ENCODE results near the gene ADGRL1.
"Not testable (repeated sequence)": the region's sequence is repeated elsewhere in the genome, so short reads cannot be mapped to it uniquely, and the experiment has no call there.

ADGRL1 gene

DNA sequence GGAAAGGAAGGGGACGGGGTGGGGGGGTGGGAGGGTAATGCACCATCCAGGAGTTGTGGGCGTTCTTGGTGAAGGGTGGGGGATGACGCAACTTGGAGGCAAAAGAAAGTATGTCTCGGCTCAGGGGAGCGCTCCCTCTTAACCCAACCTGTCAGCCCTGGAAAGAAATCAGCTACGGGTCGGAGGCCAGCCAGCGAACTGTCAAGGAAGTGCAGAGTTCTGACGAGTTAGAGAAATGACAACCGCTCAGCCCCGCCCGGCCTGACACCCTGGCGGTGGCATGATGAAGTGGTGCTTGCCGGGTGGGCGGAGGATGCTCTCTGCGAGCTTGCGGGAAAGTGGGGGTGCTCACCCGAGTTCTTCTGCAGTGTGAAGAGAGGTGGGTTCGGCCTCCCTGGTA lies 15.4 kb upstream of the ADGRL1 start:
- not testable (repeated sequence) for H3K27ac ChIP-seq (ENCODE audit: low read length); H3K4me1 ChIP-seq (ENCODE audit: insufficient read depth, low read length); H3K79me2 ChIP-seq (ENCODE audit: insufficient read depth, low read length); H3K27me3 ChIP-seq (ENCODE audit: insufficient read depth, low read length, poor library complexity); H4K20me1 ChIP-seq (ENCODE audit: insufficient read depth, low read length); H2AFZ ChIP-seq (ENCODE audit: low read depth, low read length); H3K9me3 ChIP-seq (ENCODE audit: insufficient read depth, low read length, severe bottlenecking); H3K4me3 ChIP-seq (ENCODE audit: low read depth in 1 of 2, low read length in 2 of 2); H3K9ac ChIP-seq (ENCODE audit: low read depth, low read length); H3K36me3 ChIP-seq (ENCODE audit: insufficient read depth, low read length)
- TF ChIP-seq, protein P1, sequence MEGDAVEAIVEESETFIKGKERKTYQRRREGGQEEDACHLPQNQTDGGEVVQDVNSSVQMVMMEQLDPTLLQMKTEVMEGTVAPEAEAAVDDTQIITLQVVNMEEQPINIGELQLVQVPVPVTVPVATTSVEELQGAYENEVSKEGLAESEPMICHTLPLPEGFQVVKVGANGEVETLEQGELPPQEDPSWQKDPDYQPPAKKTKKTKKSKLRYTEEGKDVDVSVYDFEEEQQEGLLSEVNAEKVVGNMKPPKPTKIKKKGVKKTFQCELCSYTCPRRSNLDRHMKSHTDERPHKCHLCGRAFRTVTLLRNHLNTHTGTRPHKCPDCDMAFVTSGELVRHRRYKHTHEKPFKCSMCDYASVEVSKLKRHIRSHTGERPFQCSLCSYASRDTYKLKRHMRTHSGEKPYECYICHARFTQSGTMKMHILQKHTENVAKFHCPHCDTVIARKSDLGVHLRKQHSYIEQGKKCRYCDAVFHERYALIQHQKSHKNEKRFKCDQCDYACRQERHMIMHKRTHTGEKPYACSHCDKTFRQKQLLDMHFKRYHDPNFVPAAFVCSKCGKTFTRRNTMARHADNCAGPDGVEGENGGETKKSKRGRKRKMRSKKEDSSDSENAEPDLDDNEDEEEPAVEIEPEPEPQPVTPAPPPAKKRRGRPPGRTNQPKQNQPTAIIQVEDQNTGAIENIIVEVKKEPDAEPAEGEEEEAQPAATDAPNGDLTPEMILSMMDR (IDR thresholded peaks at IDR 0.05; ENCODE audit: borderline replicate concordance, extremely low read depth, low read length, poor library complexity, severe bottlenecking): peak; percentile 40
- ATAC-seq (ENCODE audit: insufficient read depth, low read depth): peak; percentile 75
- DNase-seq: peak; percentile 60
- H3K4me2 ChIP-seq (ENCODE audit: insufficient read depth, low read length): peak overlapping the region; percentile 36; the same call in 1 of the 2 replicates

DNA sequence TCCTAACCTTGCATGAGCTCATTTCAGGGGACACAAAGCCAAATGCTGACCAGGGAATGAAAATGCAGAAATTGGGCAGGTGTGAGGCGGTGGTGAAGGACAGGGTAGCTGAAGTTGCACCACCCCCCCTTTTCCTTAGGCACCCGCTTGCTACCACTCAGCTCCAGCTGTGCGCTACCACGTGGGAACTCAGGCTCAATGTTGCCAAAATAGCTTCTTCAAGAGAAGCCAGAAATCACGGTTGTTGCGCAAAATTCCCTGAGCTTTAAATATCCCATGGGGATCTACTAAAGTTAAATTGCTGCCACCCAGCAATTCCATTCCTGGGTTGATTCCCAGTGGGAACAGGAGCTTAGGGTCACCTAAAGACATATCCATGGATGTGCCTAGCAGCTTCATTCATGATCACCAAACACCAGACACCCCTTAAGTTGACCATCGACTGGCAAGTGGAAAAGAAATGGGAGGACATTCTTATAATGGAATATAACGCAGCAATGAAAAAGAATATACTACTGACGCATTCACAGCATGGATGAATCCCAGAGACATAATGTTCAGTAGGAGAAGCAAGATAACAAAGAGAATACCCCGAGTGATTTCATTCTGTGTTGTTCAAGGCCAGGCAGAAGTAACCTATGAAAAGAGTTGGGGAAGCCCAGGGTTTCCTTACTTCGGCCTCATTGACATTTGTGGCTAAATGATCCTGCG lies 12.8 kb upstream of the ADGRL1 start:
- H3K27me3 ChIP-seq (ENCODE audit: insufficient read depth, low read length, poor library complexity): no peaks in the 10 kb centered on the region
- DNase-seq (no peak), ATAC-seq (ENCODE audit: insufficient read depth, low read depth) (no peak)
- H3K36me3 ChIP-seq (ENCODE audit: insufficient read depth, low read length): no peaks in the 10 kb centered on the region
- H3K4me2 ChIP-seq (ENCODE audit: insufficient read depth, low read length): no peak overlapping the region
- no peak overlapping the region for H3K4me3 ChIP-seq (ENCODE audit: low read depth in 1 of 2, low read length in 2 of 2)
- H3K9ac ChIP-seq (ENCODE audit: low read depth, low read length): no peak overlapping the region
- no peaks in the 10 kb centered on the region for H3K79me2 ChIP-seq (ENCODE audit: insufficient read depth, low read length)
- H3K27ac ChIP-seq (ENCODE audit: low read length): no peak overlapping the region
- TF ChIP-seq EZH2 (IDR thresholded peaks at IDR 0.05; ENCODE audit: borderline replicate concordance, low read depth, low read length, severe bottlenecking): no peak
- TF ChIP-seq, protein P1 (IDR thresholded peaks at IDR 0.05; ENCODE audit: borderline replicate concordance, extremely low read depth, low read length, poor library complexity, severe bottlenecking): no peak
- H3K9me3 ChIP-seq (ENCODE audit: insufficient read depth, low read length, severe bottlenecking): no peaks in the 10 kb centered on the region
- no peaks in the 10 kb centered on the region for H4K20me1 ChIP-seq (ENCODE audit: insufficient read depth, low read length)
- H2AFZ ChIP-seq (ENCODE audit: low read depth, low read length): no peak overlapping the region
- peaks cover 10% of the 10 kb centered on the region for H3K4me1 ChIP-seq (ENCODE audit: insufficient read depth, low read length)

DNA sequence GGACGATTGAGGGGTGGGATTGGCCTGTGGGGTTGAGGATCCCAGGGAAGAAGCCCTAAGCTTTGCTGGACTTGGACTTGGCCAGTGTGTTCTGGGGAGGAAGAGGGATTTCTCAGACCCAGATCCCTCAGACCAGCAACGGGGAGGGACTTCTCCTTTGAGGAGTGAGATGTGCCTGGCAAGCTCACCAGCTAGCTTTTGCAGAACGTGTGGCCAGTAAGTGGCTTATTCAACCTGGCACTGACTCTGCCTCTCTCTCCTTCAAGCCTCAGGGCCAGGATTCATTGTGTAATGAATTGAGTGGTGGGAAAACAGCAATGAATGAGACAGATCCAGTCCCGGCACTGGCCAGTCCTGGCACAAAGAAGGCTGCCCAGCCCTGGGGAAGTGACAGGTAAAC lies 11.9 kb upstream of the ADGRL1 start:
- H3K27ac ChIP-seq (ENCODE audit: low read length); ATAC-seq (ENCODE audit: insufficient read depth, low read depth); H3K4me1 ChIP-seq (ENCODE audit: insufficient read depth, low read length): not testable (repeated sequence)

DNA sequence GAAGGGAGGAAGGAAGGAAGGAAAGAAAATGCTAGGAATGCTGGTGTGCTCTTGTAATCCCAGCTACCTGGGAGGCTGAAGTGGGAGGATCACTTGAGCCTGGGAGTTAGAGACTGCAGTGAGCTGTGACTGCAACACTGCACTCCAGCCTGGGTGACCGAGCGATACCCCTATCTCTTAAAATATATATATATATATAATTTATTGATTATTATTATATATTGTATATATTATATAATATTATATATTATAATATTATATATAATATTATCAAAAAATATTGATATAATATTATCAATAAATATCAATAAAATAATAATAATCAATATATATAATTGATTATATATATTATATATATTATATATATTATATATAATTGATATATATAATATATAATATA lies 8.6 kb upstream of the ADGRL1 start:
- Histone ChIP-seq H3K27ac (ENCODE audit: low read length) (no peak overlapping the region), H2AFZ (ENCODE audit: low read depth, low read length) (no peak overlapping the region), H3K9ac (ENCODE audit: low read depth, low read length) (no peak overlapping the region), H3K36me3 (ENCODE audit: insufficient read depth, low read length) (no peaks in the 10 kb centered on the region), H4K20me1 (ENCODE audit: insufficient read depth, low read length) (no peaks in the 10 kb centered on the region), H3K79me2 (ENCODE audit: insufficient read depth, low read length) (no peaks in the 10 kb centered on the region), H3K4me3 (ENCODE audit: low read depth in 1 of 2, low read length in 2 of 2) (no peak overlapping the region), H3K9me3 (ENCODE audit: insufficient read depth, low read length, severe bottlenecking) (no peaks in the 10 kb centered on the region), H3K4me2 (ENCODE audit: insufficient read depth, low read length) (no peak overlapping the region), H3K27me3 (ENCODE audit: insufficient read depth, low read length, poor library complexity) (no peaks in the 10 kb centered on the region), H3K4me1 (ENCODE audit: insufficient read depth, low read length) (peaks cover 17% of the 10 kb centered on the region)
- TF ChIP-seq, protein P1 (IDR thresholded peaks at IDR 0.05; ENCODE audit: borderline replicate concordance, extremely low read depth, low read length, poor library complexity, severe bottlenecking): no peak
- no peak for TF ChIP-seq EZH2 (IDR thresholded peaks at IDR 0.05; ENCODE audit: borderline replicate concordance, low read depth, low read length, severe bottlenecking)
- ATAC-seq (ENCODE audit: insufficient read depth, low read depth): no peak
- DNase-seq: no peak

More for the DNA sequence above, 11.9 kb upstream of the ADGRL1 start:
- not testable (repeated sequence) for H3K79me2 ChIP-seq (ENCODE audit: insufficient read depth, low read length); H3K9ac ChIP-seq (ENCODE audit: low read depth, low read length); H4K20me1 ChIP-seq (ENCODE audit: insufficient read depth, low read length); H3K4me3 ChIP-seq (ENCODE audit: low read depth in 1 of 2, low read length in 2 of 2); H3K36me3 ChIP-seq (ENCODE audit: insufficient read depth, low read length); DNase-seq; H3K27me3 ChIP-seq (ENCODE audit: insufficient read depth, low read length, poor library complexity); H3K9me3 ChIP-seq (ENCODE audit: insufficient read depth, low read length, severe bottlenecking); H3K4me2 ChIP-seq (ENCODE audit: insufficient read depth, low read length); H2AFZ ChIP-seq (ENCODE audit: low read depth, low read length)

DNA sequence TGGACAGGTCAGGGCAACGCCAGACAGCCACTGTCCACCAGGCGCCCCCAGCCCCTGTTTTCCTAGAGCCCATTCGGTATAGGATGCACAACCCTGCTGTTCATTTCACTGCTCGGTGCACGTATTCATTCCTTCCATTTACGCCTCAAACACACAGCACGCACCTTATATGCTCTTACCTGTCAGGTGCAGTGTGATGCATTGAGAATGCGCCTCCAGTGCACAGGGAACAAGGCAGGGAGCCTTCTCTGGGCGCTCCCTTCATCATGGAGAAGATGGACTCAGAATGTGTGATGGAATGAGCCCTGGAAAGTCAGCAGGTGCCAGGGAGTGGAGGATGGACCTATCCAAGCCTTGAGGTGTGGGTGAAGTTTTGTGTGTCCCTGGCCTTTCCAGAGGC lies 4.2 kb upstream of the ADGRL1 start:
- H3K9me3 ChIP-seq (ENCODE audit: insufficient read depth, low read length, severe bottlenecking); H3K79me2 ChIP-seq (ENCODE audit: insufficient read depth, low read length); H4K20me1 ChIP-seq (ENCODE audit: insufficient read depth, low read length); H3K9ac ChIP-seq (ENCODE audit: low read depth, low read length); H3K36me3 ChIP-seq (ENCODE audit: insufficient read depth, low read length); H3K27ac ChIP-seq (ENCODE audit: low read length); DNase-seq; ATAC-seq (ENCODE audit: insufficient read depth, low read depth): not testable (repeated sequence)
- Histone ChIP-seq H3K27me3 (ENCODE audit: insufficient read depth, low read length, poor library complexity) (peaks cover 10% of the 10 kb centered on the region), H3K4me1 (ENCODE audit: insufficient read depth, low read length) (peaks cover 34% of the 10 kb centered on the region), H2AFZ (ENCODE audit: low read depth, low read length) (peak overlapping the region; percentile 65; the same call in 1 of the 2 replicates), H3K4me3 (ENCODE audit: low read depth in 1 of 2, low read length in 2 of 2) (peak overlapping the region in 1 of 2 experiments; percentile 53; a peak in 1 of 4 replicates), H3K4me2 (ENCODE audit: insufficient read depth, low read length) (peak overlapping the region; percentile 68)

DNA sequence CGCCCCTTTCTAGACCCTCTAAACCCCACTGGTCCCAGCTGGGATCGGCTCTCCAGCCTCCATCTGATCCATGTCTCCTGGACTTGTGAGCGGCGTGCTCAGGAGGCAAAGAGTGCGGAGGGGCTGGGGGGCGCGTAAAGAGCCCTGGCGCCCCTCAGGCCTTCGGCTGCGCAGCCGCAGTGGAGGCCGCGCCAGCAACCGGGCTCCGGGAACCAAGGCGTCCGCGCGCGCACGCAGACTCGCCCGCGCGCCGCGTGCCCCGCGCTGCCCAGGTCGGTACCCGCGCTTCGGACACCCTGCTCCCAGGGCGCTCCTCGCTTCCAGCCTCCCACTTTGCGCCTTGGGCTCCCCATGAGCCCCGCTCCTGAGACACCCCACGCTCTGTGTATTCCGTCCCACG lies 3.4 kb upstream of the ADGRL1 start:
- ATAC-seq (ENCODE audit: insufficient read depth, low read depth); H3K36me3 ChIP-seq (ENCODE audit: insufficient read depth, low read length); H3K9me3 ChIP-seq (ENCODE audit: insufficient read depth, low read length, severe bottlenecking); H4K20me1 ChIP-seq (ENCODE audit: insufficient read depth, low read length); H3K27ac ChIP-seq (ENCODE audit: low read length); H3K79me2 ChIP-seq (ENCODE audit: insufficient read depth, low read length): not testable (repeated sequence)
- Histone ChIP-seq H2AFZ (ENCODE audit: low read depth, low read length) (peak overlapping the region; percentile 65), H3K4me2 (ENCODE audit: insufficient read depth, low read length) (peak overlapping the region; percentile 68), H3K4me1 (ENCODE audit: insufficient read depth, low read length) (peaks cover 42% of the 10 kb centered on the region), H3K27me3 (ENCODE audit: insufficient read depth, low read length, poor library complexity) (peaks cover 10% of the 10 kb centered on the region), H3K4me3 (ENCODE audit: low read depth in 1 of 2, low read length in 2 of 2) (peak overlapping the region in 1 of 2 experiments; percentile 53; a peak in 2 of 4 replicates), H3K9ac (ENCODE audit: low read depth, low read length) (peak overlapping the region; percentile 53)
- DNase-seq: peak; percentile 30

Measured in DND-41 (cell line).